Panc1 (cell line): ENCODE measurements around the gene ACSL6. TPM values are rescaled to one million over a fixed set of nuclear protein-coding genes. Genes with fewer than 3 reads are reported as not detected.

Experiments
- ATAC-seq: fragments of 200-7000 bp; cut with Tn5 transposase; 2 replicates; pipeline ENCODE4 v1.9.1; 2020; ENCODE audit warnings: mild to moderate bottlenecking, moderate library complexity
- BruUV-seq: library from RNA; stranded (reverse); fragments of 400-500 nt; replicated peaks from 2 replicates; lab custom pipeline; 2021; lab: Mats Ljungman, UMichigan
- CTCF ChIA-PET: fragments of 300-600 bp; sonication (Branson Sonifier 250); formaldehyde crosslinking; loops from one replicate; lab custom pipeline; 2022; ENCODE audit warnings: antibody characterized with exemption; lab: Charles Lee
- POLR2A ChIA-PET: fragments of 300-600 bp; sonication (Branson Sonifier 250); formaldehyde crosslinking; loops from one replicate; lab custom pipeline; 2022; ENCODE audit warnings: antibody characterized with exemption; lab: Charles Lee
- DNase-seq: peaks from one replicate; pipeline ENCODE4 v3.0.0-alpha.2; 2010; ENCODE audit warnings: low read depth, low spot score
- H3K27ac ChIP-seq: 2 replicates; pipeline ENCODE4 v1.5.1; 2011; ENCODE audit warnings: mild to moderate bottlenecking, low read length, inconsistent platforms
- H3K27me3 ChIP-seq: fragments of 200-500 bp; sonication (Bioruptor generic); 2 replicates; pipeline ENCODE4 v1.6.0; 2014; ENCODE audit warnings: low read length, inconsistent platforms; ENCODE audit not compliant: control insufficient read depth, insufficient read depth
- H3K36me3 ChIP-seq: fragments of 200-500 bp; sonication (Bioruptor generic); 2 replicates; pipeline ENCODE4 v1.5.1; 2014; ENCODE audit warnings: inconsistent platforms, mild to moderate bottlenecking, low read length, moderate library complexity; ENCODE audit not compliant: control insufficient read depth, insufficient read depth
- H3K4me1 ChIP-seq: 2 replicates; pipeline ENCODE4 v1.5.1; 2011; ENCODE audit warnings: inconsistent platforms, mild to moderate bottlenecking, low read length, moderate library complexity; ENCODE audit not compliant: control insufficient read depth, insufficient read depth
- H3K4me3 ChIP-seq, 2 experiments: 2 replicates each; pipeline ENCODE4 v1.5.1; 2011 to 2012; ENCODE audit warnings: low read depth in 2 of 2, low read length in 2 of 2, mild to moderate bottlenecking in 2 of 2, inconsistent platforms in 1 of 2, moderate library complexity in 1 of 2
- H3K9me3 ChIP-seq: fragments of 200-500 bp; sonication (Bioruptor generic); 2 replicates; pipeline ENCODE4 v1.5.1; 2014; ENCODE audit warnings: low read depth, mild to moderate bottlenecking, inconsistent platforms, low read length, moderate library complexity; ENCODE audit not compliant: control insufficient read depth, insufficient read depth
- CTCF ChIP-seq: fragments of 450-650 bp; IDR thresholded peaks from 2 replicates; pipeline ENCODE4 v1.5.1; 2017; ENCODE audit warnings: mild to moderate bottlenecking
- POLR2AphosphoS5 ChIP-seq: IDR thresholded peaks from 2 replicates; pipeline ENCODE4 v1.6.1; 2012; ENCODE audit warnings: mild to moderate bottlenecking, low read depth, low read length, moderate library complexity
- REST ChIP-seq, 2 experiments: IDR thresholded peaks; 2 replicates each; pipeline ENCODE4 v1.6.1; 2011 to 2012; ENCODE audit warnings: low read depth in 2 of 2, control low read depth in 1 of 2, low read length in 1 of 2, mild to moderate bottlenecking in 1 of 2, moderate library complexity in 1 of 2; ENCODE audit not compliant: insufficient read depth in 1 of 2
- SIN3A ChIP-seq: IDR thresholded peaks from 2 replicates; pipeline ENCODE4 v1.6.1; 2012; ENCODE audit warnings: low read depth, mild to moderate bottlenecking, low read length, moderate library complexity, borderline replicate concordance; ENCODE audit not compliant: insufficient read depth
- TCF7L2 ChIP-seq: IDR thresholded peaks from 2 replicates; pipeline ENCODE4 v1.6.1; 2011; ENCODE audit warnings: mild to moderate bottlenecking, low read depth, low read length, inconsistent platforms
- in situ Hi-C: cut with HindIII; loops from 2 replicates; pipeline ENCODE4 v1.10.0; 2016; ENCODE audit warnings: low sequenced_read_pairs, low pct_unique_long_range_greater_than_20kb
- intact Hi-C: fragments of 100-400 bp; cut with micrococcal nuclease; formaldehyde crosslinking; loops from one replicate; pipeline ENCODE4 v1.10.0; 2022; ENCODE audit not compliant: unreplicated experiment
- total RNA-seq: library from RNA; stranded (reverse); gene quantifications from one replicate; pipeline ENCODE4 v1.2.1, GENCODE V29; 2021; ENCODE audit not compliant: unreplicated experiment

Gene ACSL6
- total RNA-seq, 1 experiment from 2014 or later: 0.18 TPM

GRCh38 chr5:132052520-132052919 is 41.1 kb upstream of the ACSL6 start:
- Histone ChIP-seq H3K27ac (no peak overlapping the region), H3K9me3 (no peaks in the 10 kb centered on the region), H3K4me3 (no peak overlapping the region), H3K36me3 (no peaks in the 10 kb centered on the region), H3K27me3 (no peaks in the 10 kb centered on the region), H3K4me1 (no peaks in the 10 kb centered on the region)
- CTCF ChIA-PET: no interaction called here
- intact Hi-C loops (no loop called here), in situ Hi-C loops (no loop called here)
- DNase-seq: no peak
- BruUV-seq: no TSS peak
- no peak for ATAC-seq
- POLR2A ChIA-PET: no interaction called here
- TF ChIP-seq CTCF (no peak), TCF7L2 (no peak), SIN3A (no peak), REST (IDR thresholded peaks at IDR 0.05; ENCODE audit: insufficient read depth in 1 of 2, low read depth in 2 of 2, low read length in 1 of 2) (no peak), POLR2AphosphoS5 (no peak)

GRCh38 chr5:132050661-132051552 is 39.4 kb upstream of the ACSL6 start:
- H3K9me3 ChIP-seq: no peaks in the 10 kb centered on the region
- DNase-seq (no peak), ATAC-seq (no peak)
- no peaks in the 10 kb centered on the region for H3K36me3 ChIP-seq
- no TSS peak for BruUV-seq
- intact Hi-C loops: no loop called here
- no peak for TF ChIP-seq REST (IDR thresholded peaks at IDR 0.05; ENCODE audit: insufficient read depth in 1 of 2, low read depth in 2 of 2, low read length in 1 of 2)
- no peak for TF ChIP-seq TCF7L2
- TF ChIP-seq CTCF: no peak
- TF ChIP-seq POLR2AphosphoS5: no peak
- TF ChIP-seq SIN3A: no peak
- no peaks in the 10 kb centered on the region for H3K4me1 ChIP-seq
- POLR2A ChIA-PET: no interaction called here
- in situ Hi-C loops: no loop called here
- H3K4me3 ChIP-seq: no peak overlapping the region
- H3K27me3 ChIP-seq: no peaks in the 10 kb centered on the region
- CTCF ChIA-PET: interaction anchor here (0.5 kb wide), 1 partner anchor 517 kb away, joined by 3 read pairs; no protein-coding TSS in a partner anchor
- no peak overlapping the region for H3K27ac ChIP-seq
